ENCODE results near the gene CD22.
"Not testable (repeated sequence)": the region's sequence is repeated elsewhere in the genome, so short reads cannot be mapped to it uniquely, and the experiment has no call there.

The CD22 gene

DNA sequence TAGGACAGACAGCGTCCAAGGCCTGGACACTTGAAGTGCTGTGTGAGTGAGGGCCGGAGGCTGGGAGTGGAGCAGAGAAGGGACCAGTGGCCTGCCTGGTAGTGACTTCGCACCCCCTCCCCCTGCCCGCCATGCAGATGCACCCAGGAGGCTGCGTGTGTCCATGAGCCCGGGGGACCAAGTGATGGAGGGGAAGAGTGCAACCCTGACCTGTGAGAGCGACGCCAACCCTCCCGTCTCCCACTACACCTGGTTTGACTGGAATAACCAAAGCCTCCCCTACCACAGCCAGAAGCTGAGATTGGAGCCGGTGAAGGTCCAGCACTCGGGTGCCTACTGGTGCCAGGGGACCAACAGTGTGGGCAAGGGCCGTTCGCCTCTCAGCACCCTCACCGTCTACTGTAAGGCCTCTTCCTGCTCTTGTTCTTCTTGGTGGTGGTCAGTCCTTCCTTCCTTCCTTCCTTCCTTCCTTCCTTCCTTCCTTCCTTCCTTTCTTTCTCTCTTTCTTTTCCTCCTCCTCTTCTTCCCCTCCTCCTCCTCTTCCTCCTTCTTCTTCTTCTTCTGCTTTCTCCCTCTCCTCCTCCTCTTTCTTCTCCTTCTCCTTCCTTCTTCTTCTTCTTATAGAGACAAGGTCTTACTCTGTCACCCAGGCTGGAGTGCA lies 12.7 kb downstream of the CD22 start:
- DNase-seq (ENCODE audit: low read depth): no peak

DNA sequence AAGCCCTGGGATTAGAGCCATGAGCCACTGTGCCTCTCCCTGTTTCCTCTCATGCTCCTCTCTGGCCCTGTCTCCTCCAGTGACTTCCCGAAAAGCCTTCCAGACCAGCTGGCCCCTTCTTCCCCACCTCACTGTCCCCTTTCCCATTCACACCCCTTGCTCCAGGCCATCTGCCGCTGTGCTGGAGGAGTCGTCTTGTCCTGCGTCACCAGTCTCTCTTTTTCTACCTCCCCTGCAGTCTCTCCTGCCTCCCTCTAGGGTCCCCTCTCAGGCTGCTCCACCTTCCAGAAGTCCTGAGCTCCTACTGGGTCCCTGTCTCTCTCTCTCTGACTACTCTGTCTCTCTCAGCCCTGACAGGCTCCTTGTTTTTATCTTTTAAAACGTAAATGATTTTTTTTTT lies 13.4 kb downstream of the CD22 start:
- DNase-seq (ENCODE audit: low read depth): no peak

DNA sequence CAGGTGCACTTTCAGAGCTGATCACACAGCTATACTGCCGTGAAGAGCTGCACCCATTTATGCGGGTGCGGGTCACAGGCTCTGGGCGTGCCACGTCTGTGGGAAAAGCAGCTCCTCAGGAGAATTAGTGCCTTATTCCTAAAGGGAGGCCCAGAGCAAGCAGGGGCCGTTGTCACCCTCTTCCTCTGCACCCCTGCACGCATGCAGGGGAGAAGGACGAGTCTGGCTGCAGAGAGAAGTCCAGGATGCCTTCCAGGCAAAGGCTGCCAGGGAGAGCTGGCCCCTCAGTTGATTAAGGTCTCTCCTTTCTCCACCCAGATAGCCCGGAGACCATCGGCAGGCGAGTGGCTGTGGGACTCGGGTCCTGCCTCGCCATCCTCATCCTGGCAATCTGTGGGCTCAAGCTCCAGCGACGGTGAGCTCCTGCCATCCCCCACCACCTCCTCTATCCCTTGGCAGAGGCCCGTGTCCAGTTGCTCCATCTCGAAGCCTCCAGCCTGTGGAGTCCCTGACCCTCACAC lies 15.6 kb downstream of the CD22 start:
- no peak for DNase-seq (ENCODE audit: low read depth)

DNA sequence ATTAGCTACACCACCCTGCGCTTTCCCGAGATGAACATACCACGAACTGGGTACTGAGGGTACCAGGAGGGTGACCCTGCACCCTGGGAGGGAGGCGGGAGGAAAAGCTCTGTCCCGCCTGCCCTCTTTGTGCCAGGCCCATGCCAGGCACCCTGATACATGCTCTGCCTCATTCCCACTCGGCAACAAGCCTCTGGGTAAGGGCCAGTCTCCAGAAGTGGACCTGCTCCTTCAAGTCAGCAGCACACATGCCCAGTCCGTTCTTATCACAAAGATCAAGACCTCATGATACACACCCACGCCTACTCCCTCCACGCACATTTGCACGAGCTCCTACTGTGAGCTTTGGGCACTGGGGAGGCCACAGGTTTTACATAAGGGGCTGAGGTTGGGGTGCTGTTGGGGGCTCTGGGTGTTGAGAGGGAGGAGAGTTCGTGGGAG lies 16.7 kb downstream of the CD22 start:
- DNase-seq (ENCODE audit: low read depth): no peak

DNA sequence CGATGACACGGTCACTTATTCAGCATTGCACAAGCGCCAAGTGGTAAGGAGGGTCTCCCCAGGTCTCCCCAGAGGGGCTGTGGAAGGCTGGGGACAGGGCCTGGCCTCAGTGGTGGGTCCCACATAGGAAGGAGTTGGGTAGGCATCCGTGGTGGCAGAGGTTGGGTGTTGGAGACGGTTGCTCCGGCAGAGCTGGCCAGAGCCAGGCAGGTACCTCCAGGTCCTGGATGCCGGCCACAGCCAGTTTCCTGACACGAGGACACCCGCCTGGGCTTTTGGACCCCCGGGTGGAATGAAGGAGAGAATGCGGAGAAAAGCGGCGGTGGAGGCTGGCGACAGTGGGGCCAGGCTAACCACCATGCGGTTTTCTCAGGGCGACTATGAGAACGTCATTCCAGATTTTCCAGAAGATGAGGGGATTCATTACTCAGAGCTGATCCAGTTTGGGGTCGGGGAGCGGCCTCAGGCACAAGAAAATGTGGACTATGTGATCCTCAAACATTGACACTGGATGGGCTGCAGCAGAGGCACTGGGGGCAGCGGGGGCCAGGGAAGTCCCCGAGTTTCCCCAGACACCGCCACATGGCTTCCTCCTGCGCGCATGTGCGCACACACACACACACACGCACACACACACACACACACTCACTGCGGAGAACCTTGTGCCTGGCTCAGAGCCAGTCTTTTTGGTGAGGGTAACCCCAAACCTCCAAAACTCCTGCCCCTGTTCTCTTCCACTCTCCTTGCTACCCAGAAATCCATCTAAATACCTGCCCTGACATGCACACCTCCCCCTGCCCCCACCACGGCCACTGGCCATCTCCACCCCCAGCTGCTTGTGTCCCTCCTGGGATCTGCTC lies 17.4 kb downstream of the CD22 start:
- DNase-seq (ENCODE audit: low read depth): no peak

DNA sequence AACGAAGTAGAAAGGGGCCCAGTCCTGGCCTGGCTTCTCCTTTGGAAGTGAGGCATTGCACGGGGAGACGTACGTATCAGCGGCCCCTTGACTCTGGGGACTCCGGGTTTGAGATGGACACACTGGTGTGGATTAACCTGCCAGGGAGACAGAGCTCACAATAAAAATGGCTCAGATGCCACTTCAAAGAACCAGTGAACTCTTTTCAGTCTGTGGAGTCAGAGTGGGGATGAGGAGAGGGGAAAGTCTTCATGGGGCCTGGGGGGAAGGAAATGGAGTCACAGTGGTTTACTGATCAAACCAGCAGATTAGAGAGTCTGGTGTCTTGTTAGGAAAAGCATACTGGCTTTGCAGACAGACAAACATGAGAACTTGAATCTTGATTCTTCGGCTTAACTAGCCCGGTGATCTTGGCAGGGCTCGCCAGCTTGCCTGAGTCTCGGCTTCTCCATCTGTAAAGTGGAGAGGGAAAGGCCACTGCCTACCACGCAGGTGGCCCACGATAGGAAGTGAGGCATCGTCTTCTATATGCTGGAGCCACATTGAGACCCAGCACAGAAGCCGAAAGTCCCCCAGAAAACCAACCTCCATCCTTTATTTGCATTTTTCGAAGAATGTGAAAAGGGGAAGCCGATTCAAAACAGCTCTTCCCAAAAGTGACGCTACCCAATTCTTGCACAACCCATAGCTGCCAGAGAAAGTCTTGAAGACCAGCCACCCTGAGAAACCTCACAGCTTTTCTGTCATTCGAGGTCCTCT lies 18.4 kb downstream of the CD22 start, which contains the start of gene FFAR1:
Gene FFAR1 (plus strand): TSS at position 732 of the 759 bp plus-strand sequence. CDS start 3,650 bp downstream, outside the sequence.
- DNase-seq (ENCODE audit: low read depth): peak; percentile 5

DNA sequence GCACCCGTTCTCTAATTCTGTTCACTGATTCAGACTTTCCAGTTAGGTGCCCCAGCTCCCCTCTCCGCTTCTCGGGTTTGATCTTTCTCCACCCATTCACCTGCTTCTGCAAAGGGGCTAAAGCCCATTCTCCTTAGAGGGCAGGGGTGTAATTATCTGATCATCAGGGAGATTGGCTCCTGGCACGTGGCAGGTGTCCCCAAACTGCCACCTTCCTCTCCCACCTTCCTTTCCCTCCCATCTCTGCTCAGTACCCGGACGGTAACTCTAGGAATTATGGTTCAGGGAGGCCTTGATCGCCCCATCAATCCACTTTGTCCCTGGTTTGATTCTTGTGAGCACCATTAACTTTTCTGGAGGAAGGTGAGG lies 18.9 kb downstream of the CD22 start:
- DNase-seq (ENCODE audit: low read depth): no peak

DNA sequence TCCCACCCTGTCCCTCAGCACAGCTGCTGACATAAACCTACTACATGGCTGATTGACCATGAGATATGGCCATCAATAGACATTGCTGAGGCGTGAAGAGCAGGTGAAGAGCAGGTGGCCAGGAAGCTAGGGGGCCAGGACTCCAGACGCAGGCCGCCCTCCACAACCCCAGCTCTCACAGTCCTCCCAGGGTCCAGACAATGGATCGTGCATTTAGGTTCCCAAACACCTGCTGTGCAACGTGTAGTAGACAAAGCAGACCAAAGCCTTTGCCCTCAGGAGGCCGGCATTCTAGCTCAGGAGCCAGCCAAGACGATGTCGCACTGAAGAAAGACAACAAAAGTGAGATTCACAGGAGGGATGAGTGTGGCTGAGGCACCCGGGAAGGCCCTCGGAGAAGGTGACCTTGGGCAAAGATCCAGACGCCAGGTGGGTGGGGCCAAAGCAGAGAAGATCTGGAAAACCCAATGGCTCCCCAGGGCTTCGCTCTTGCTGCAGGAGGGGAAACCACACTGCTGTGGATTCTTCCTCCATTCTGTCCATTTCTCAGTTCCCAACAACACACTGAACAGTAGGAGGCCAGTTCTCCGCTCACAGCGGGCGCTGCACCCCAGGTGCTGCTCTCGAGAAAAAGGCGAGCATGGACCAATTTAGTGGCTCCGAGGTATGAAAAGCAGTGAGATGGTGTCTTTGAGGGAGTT lies 20.1 kb downstream of the CD22 start:
- DNase-seq (ENCODE audit: low read depth): no peak

DNA sequence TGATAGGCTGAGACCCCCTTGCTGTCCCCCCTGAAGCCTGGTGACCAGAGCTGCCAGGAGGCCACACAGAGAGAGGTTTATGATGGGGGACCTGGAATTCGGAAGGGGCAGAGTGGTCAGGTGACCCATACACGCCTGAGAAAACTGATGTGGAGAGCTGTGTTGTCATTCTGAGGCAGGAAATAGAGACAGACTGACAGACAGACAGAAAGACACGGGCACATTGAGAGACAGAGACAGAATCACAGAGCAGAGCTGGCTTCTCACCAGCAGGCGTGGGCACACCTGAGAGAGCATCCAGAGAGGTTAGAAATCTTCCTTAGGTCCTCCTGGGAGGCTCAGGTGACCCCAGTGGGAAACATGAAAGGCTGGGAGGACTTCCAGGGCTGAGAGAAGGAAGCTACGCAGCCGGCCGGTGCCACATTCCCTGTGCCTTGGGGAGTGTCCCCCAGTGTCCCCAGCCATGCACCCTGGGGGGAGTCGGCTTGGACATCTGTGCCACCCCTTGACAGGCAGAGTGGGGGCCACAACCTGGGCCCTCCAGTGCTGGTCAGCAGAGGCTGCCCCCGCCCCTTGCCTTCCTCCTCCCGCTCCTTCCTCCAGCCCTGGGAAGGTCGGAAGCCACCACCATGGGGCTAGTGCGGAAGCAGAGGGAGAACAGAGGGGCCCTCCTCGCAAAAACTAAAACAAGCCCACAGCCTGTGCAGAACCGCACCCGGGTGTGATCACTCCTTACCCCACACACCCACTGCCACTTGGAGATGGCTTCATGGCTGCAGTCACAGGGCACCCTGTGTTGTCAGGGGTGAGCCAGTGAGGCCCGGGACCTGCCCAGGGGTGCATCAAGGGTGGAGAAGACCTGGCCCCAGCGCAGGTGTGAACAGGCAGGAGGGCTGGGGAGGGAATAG lies 20.9 kb downstream of the CD22 start:
- no peak for DNase-seq (ENCODE audit: low read depth)

DNA sequence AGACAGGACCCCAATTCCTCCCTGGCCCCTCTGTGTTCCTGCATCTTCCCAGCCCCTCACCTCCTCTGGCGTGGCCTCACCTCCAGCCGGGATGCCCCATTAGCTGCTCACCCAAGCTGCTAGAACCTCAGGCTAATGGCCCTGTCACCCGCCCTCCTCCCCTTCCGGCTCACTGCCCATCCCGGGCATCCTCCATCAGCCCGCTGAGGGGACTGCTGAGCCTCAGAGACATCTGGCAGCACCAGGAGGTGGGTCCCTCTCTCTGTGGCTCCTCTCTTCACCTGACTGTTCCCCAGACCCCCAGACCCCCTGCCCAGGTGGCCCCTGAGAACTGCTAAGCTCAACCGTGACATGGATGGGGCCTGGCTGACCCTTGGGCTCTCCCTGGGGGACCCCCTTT lies 21.6 kb downstream of the CD22 start:
- DNase-seq (ENCODE audit: low read depth): no peak

DNA sequence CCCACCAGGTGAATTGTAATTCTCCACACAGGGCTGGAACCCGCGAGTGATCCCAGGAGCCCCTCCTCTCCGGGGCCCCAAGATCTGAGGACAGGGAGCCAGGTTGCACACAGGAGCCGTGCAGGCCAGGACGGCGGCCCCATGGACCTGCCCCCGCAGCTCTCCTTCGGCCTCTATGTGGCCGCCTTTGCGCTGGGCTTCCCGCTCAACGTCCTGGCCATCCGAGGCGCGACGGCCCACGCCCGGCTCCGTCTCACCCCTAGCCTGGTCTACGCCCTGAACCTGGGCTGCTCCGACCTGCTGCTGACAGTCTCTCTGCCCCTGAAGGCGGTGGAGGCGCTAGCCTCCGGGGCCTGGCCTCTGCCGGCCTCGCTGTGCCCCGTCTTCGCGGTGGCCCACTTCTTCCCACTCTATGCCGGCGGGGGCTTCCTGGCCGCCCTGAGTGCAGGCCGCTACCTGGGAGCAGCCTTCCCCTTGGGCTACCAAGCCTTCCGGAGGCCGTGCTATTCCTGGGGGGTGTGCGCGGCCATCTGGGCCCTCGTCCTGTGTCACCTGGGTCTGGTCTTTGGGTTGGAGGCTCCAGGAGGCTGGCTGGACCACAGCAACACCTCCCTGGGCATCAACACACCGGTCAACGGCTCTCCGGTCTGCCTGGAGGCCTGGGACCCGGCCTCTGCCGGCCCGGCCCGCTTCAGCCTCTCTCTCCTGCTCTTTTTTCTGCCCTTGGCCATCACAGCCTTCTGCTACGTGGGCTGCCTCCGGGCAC lies 22.6 kb downstream of the CD22 start:
- DNase-seq (ENCODE audit: low read depth): no peak

DNA sequence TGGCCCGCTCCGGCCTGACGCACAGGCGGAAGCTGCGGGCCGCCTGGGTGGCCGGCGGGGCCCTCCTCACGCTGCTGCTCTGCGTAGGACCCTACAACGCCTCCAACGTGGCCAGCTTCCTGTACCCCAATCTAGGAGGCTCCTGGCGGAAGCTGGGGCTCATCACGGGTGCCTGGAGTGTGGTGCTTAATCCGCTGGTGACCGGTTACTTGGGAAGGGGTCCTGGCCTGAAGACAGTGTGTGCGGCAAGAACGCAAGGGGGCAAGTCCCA lies 23.1 kb downstream of the CD22 start:
- no peak for DNase-seq (ENCODE audit: low read depth)

DNA sequence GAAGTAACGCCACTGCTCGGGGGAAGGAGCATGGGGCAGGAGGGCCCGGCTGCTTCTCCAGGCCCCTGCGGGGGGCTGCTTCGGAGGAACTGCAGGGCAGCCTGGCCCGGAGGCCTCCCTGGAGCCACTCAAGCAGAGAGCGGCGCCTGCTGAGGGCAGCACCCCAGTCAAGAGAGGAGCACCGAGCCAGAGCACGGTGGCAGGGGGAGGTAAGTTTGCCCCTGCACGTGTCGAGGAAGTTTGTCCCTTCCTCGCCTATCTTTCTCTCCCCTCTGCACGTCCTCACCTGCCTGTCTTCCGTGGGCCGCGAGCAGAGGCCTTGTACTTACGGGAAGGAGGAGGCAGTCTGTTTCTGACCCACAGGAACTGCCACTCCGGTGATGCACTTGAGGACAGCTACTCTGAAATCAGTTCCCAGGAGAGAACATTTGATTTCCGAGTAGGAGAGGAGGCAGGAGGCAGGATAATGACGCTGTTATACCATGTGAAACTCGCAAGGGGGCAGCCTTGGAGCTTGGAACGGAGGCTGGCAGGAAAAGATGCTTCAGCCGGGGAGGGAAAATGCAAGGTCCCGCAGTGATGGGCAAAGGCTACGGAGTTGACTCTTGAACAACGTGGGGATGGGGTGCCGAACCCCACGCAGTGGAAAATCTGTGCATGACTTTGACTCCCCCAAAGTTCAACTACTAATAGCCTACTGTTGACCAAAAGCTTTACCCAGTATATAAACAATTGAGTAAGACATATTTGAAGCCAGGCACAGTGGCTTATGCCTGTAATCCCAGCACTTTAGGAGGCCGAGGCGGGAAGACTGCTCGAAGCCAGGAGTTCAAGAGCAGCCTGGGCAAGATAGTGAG lies 23.7 kb downstream of the CD22 start:
- peak; percentile 76 for DNase-seq (ENCODE audit: low read depth)

DNA sequence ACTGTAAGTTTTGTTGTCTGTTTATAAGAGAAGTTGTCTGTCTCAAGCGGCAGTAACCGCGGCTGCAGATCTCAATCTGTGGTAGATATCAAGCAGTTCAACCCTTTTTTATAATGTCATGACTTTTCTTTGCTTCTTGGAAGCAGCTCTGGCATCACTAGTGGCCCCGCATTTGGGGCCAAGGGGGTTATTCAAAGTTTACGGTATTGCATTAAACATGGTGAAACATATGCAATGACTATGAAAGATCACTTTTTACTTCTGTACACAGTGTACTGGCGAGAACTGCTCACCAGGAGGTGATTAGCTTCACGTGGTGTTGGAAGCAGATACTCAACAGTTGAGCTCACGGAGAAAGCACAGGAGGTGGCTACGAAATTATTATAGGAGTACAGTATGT lies 24.6 kb downstream of the CD22 start:
- no peak for DNase-seq (ENCODE audit: low read depth)

DNA sequence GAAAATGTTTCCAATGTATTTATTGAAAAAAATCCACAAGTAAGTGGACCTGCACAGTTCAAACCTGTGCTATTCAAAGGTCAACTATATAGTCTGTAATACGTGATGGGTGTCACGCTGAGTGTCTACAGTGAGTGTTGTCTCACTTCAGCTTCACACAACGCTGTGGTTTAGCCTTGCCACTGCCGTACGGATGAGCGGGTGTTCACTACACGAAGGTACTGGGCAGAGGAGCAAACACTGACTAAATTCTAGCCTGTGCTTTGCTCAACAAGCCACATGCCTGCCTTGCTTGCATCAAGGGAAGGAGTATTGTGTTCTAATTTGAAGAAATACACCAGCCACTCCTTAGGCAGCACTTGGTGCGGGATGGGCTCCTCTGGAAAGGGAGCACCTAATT lies 25.9 kb downstream of the CD22 start:
- no peak for DNase-seq (ENCODE audit: low read depth)

DNA sequence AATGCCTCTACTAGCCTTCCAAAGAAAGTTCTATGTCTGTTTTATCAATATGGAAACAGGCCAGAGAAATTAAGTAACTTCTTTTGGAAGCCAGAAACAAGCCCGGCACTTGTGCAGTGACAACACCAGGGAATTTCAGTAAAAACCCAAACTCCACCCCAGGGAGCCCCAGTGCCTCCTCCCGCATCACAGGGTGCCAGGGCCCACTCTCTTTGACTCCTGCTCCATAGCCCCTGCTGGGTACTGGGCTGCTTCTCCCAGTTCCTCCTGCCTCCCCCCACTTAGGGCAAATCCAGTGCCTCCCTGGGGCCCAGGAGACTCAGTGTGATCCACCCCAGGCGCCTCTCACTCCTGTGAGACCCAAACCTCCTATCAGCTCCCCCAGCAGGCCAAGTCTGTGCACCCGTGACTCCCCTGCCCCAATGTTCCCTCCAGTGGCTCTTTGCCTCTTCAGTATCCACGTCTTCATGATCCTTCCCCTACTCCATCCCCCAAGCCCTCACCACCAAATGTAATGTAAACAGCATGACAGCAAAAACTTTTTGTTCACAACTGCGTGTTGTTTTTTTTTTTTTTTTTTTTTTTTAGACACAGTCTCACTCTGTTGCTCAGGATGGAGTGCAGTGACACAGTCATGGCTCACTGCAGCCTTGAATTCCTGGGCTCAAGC lies 26.9 kb downstream of the CD22 start:
- no peak for DNase-seq (ENCODE audit: low read depth)

DNA sequence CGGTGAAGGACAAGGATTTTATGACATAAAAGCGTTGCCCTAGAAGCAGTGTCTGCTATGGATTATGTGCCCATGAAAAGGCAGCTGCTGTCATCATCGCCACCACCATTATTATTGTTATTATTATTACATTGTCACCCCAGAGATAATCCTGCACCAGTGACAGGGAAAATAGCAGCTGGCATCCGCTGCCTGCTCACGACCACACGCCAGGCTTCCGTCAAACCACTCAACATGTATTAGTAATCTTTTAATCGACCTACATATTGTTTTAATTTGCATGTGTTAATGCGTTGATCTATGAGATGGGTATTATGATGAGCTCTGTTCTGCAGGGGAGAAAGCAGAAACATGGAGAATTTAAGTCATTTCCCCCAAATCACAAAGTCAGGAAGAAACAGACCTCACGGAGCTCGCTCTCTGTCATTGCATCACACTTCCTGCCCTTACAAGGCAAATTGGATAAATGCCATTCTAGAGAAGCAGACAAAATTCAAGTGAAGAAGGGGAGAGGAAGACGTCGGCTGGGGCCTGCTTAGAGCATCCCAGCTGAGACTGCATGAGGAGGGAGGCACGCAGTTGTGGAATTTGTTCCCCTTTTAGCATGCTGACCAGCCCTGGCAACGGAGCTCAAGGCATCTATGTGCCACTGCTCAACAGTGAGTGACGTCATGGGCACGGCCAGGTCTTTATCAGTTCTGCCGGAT lies 29.0 kb downstream of the CD22 start, which contains the start of gene FFAR3:
Gene FFAR3 (plus strand): TSS at position 594 of the 707 bp plus-strand sequence. CDS start 431 bp downstream, outside the sequence.
- no peak for DNase-seq (ENCODE audit: low read depth)

DNA sequence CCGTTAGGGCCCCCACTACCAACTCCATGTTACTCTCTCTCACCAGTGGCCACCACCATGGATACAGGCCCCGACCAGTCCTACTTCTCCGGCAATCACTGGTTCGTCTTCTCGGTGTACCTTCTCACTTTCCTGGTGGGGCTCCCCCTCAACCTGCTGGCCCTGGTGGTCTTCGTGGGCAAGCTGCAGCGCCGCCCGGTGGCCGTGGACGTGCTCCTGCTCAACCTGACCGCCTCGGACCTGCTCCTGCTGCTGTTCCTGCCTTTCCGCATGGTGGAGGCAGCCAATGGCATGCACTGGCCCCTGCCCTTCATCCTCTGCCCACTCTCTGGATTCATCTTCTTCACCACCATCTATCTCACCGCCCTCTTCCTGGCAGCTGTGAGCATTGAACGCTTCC lies 29.8 kb downstream of the CD22 start:
- DNase-seq (ENCODE audit: low read depth): not testable (repeated sequence)

All from ELR (cell line).